ENCODE data around the gene NUP35. TPM values are rescaled to one million over a fixed set of nuclear protein-coding genes. Genes with fewer than 3 reads are reported as not detected.

Gene NUP35
- polyA plus RNA-seq, 1 donor from 2014 or later = 40.7 TPM

- TF ChIP-seq RAD21 (conservative IDR thresholded peaks at IDR 0.05) = no peak
- TF ChIP-seq, protein P1, sequence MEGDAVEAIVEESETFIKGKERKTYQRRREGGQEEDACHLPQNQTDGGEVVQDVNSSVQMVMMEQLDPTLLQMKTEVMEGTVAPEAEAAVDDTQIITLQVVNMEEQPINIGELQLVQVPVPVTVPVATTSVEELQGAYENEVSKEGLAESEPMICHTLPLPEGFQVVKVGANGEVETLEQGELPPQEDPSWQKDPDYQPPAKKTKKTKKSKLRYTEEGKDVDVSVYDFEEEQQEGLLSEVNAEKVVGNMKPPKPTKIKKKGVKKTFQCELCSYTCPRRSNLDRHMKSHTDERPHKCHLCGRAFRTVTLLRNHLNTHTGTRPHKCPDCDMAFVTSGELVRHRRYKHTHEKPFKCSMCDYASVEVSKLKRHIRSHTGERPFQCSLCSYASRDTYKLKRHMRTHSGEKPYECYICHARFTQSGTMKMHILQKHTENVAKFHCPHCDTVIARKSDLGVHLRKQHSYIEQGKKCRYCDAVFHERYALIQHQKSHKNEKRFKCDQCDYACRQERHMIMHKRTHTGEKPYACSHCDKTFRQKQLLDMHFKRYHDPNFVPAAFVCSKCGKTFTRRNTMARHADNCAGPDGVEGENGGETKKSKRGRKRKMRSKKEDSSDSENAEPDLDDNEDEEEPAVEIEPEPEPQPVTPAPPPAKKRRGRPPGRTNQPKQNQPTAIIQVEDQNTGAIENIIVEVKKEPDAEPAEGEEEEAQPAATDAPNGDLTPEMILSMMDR (IDR thresholded peaks at IDR 0.05; ENCODE audit: poor library complexity, severe bottlenecking) = no peak
- TF ChIP-seq MXI1 (conservative IDR thresholded peaks at IDR 0.05; ENCODE audit: poor library complexity, severe bottlenecking) = no peak
- no peak for TF ChIP-seq TAF1 (IDR thresholded peaks at IDR 0.05; ENCODE audit: low read depth)
- TF ChIP-seq SMC3 (conservative IDR thresholded peaks at IDR 0.05; ENCODE audit: poor library complexity) = no peak
- TF ChIP-seq EP300 (conservative IDR thresholded peaks at IDR 0.05; ENCODE audit: poor library complexity, severe bottlenecking) = no peak
- no peak for TF ChIP-seq POLR2AphosphoS5 (IDR thresholded peaks at IDR 0.05)
- TF ChIP-seq, protein P2, sequence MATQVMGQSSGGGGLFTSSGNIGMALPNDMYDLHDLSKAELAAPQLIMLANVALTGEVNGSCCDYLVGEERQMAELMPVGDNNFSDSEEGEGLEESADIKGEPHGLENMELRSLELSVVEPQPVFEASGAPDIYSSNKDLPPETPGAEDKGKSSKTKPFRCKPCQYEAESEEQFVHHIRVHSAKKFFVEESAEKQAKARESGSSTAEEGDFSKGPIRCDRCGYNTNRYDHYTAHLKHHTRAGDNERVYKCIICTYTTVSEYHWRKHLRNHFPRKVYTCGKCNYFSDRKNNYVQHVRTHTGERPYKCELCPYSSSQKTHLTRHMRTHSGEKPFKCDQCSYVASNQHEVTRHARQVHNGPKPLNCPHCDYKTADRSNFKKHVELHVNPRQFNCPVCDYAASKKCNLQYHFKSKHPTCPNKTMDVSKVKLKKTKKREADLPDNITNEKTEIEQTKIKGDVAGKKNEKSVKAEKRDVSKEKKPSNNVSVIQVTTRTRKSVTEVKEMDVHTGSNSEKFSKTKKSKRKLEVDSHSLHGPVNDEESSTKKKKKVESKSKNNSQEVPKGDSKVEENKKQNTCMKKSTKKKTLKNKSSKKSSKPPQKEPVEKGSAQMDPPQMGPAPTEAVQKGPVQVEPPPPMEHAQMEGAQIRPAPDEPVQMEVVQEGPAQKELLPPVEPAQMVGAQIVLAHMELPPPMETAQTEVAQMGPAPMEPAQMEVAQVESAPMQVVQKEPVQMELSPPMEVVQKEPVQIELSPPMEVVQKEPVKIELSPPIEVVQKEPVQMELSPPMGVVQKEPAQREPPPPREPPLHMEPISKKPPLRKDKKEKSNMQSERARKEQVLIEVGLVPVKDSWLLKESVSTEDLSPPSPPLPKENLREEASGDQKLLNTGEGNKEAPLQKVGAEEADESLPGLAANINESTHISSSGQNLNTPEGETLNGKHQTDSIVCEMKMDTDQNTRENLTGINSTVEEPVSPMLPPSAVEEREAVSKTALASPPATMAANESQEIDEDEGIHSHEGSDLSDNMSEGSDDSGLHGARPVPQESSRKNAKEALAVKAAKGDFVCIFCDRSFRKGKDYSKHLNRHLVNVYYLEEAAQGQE (IDR thresholded peaks at IDR 0.05; ENCODE audit: borderline replicate concordance) = no peak
- TF ChIP-seq EZH2 (IDR thresholded peaks at IDR 0.05; ENCODE audit: borderline replicate concordance, insufficient read depth, low read length, poor library complexity, severe bottlenecking) = no peak
- no peaks in the 10 kb centered on the region for H3K9me3 ChIP-seq (ENCODE audit: low read length)
- no peak overlapping the region for H3K4me3 ChIP-seq (ENCODE audit: low read length)
- no peak overlapping the region for H3K27ac ChIP-seq (ENCODE audit: low read length)
- H3F3A ChIP-seq (ENCODE audit: insufficient read depth, low read length, poor library complexity, severe bottlenecking) = no peaks in the 10 kb centered on the region
- no peak overlapping the region for H3K9ac ChIP-seq (ENCODE audit: low read length)
- H3K27me3 ChIP-seq (ENCODE audit: insufficient read depth, low read depth, low read length) = no peaks in the 10 kb centered on the region
- H4K20me1 ChIP-seq (ENCODE audit: insufficient read depth) = no peaks in the 10 kb centered on the region
- H3K4me2 ChIP-seq (ENCODE audit: low read length) = no peak overlapping the region
- no peaks in the 10 kb centered on the region for H3K79me2 ChIP-seq (replicated peaks; ENCODE audit: insufficient read depth, low read length)
- no peak overlapping the region for H2AFZ ChIP-seq (ENCODE audit: low read depth, low read length)
- no peaks in the 10 kb centered on the region for H3K36me3 ChIP-seq (ENCODE audit: insufficient read depth, low read length)
- H3K9me2 ChIP-seq (ENCODE audit: insufficient read depth, low read length) = no peaks in the 10 kb centered on the region
Observed at GRCh38 chr2:183192343-183192742, 68.1 kb downstream of the NUP35 start.

DNA sequence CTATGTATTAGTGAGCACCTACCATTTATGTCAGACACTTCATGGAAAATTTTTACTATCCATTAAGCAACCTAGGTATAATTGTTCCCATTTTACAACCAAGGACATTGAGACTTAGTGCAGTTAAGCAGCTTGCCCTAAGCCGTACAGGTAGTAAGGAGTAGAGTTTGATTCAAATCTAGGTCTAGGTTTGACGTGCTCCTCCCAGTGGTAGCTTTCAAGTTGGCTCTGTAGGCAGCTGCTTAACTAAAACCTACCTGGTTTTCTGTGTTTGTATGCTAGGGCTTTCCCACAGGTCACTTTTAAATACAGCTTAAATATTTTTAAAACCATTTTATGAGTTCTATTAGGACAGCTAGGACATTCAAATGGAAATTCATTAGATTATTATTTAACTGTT, 69.7 kb downstream of the NUP35 start:
- Histone ChIP-seq H3K27me3 (ENCODE audit: insufficient read depth, low read depth, low read length) (no peaks in the 10 kb centered on the region), H3K27ac (ENCODE audit: low read length) (no peak overlapping the region), H3K4me3 (ENCODE audit: low read length) (no peak overlapping the region), H4K20me1 (ENCODE audit: insufficient read depth) (no peaks in the 10 kb centered on the region), H3K79me2 (replicated peaks; ENCODE audit: insufficient read depth, low read length) (no peaks in the 10 kb centered on the region), H3K36me3 (ENCODE audit: insufficient read depth, low read length) (peaks cover 4% of the 10 kb centered on the region), H2AFZ (ENCODE audit: low read depth, low read length) (no peak overlapping the region), H3K4me2 (ENCODE audit: low read length) (no peak overlapping the region), H3K9me2 (ENCODE audit: insufficient read depth, low read length) (no peaks in the 10 kb centered on the region), H3K9ac (ENCODE audit: low read length) (no peak overlapping the region), H3K9me3 (ENCODE audit: low read length) (no peaks in the 10 kb centered on the region), H3F3A (ENCODE audit: insufficient read depth, low read length, poor library complexity, severe bottlenecking) (no peaks in the 10 kb centered on the region)
- TF ChIP-seq SMC3 (conservative IDR thresholded peaks at IDR 0.05; ENCODE audit: poor library complexity) (no peak), POLR2AphosphoS5 (IDR thresholded peaks at IDR 0.05) (no peak), TAF1 (IDR thresholded peaks at IDR 0.05; ENCODE audit: low read depth) (no peak), EP300 (conservative IDR thresholded peaks at IDR 0.05; ENCODE audit: poor library complexity, severe bottlenecking) (no peak), RAD21 (conservative IDR thresholded peaks at IDR 0.05) (no peak), EZH2 (IDR thresholded peaks at IDR 0.05; ENCODE audit: borderline replicate concordance, insufficient read depth, low read length, poor library complexity, severe bottlenecking) (no peak), MXI1 (conservative IDR thresholded peaks at IDR 0.05; ENCODE audit: poor library complexity, severe bottlenecking) (no peak)
- TF ChIP-seq, protein P2 (IDR thresholded peaks at IDR 0.05; ENCODE audit: borderline replicate concordance) = no peak
- TF ChIP-seq, protein P1 (IDR thresholded peaks at IDR 0.05; ENCODE audit: poor library complexity, severe bottlenecking) = no peak
